Stimulated activated CD8-positive, alpha-beta memory T cell treated with anti-CD3 and anti-CD28 coated beads, Interleukin-4, amount 100 ng/mL, for 24 hours (primary cell): ENCODE measurements around the gene TENM4.
"Not testable (repeated sequence)": the region's sequence is repeated elsewhere in the genome, so short reads cannot be mapped to it uniquely, and the experiment has no call there.

ENCODE experiments used
- DNase-seq: peaks from one replicate; pipeline ENCODE4 v3.0.0-alpha.2; 2020; ENCODE audit warnings: low read depth

TENM4 gene

GRCh38 chr11:79244241-79244772 is 196.5 kb downstream of the TENM4 start:
- DNase-seq = no peak

GRCh38 chr11:79243422-79244210 is 197.2 kb downstream of the TENM4 start:
- no peak for DNase-seq

DNA sequence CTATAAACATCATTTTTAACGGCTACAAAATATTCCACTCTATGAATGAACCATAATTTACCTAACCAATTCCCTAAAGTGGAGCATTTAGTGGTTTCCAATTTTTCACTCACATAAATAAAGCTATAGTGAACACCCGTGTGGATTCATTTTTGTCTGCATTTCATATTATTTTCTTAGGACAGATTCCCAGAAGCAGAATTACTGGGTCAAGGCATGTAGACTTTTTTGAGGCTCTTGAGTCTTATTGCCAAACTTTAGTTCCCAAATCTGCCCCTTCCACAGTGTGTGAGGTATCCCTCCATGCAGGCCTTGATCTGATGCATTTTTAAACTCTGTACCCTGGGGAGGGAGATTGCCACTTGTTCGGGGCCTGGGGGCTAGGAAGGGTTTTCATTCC is 198.2 kb downstream of the TENM4 start:
- DNase-seq = no peak

- DNase-seq = no peak
Measured at GRCh38 chr11:79241852-79242241, 199.0 kb downstream of the TENM4 start.

DNA sequence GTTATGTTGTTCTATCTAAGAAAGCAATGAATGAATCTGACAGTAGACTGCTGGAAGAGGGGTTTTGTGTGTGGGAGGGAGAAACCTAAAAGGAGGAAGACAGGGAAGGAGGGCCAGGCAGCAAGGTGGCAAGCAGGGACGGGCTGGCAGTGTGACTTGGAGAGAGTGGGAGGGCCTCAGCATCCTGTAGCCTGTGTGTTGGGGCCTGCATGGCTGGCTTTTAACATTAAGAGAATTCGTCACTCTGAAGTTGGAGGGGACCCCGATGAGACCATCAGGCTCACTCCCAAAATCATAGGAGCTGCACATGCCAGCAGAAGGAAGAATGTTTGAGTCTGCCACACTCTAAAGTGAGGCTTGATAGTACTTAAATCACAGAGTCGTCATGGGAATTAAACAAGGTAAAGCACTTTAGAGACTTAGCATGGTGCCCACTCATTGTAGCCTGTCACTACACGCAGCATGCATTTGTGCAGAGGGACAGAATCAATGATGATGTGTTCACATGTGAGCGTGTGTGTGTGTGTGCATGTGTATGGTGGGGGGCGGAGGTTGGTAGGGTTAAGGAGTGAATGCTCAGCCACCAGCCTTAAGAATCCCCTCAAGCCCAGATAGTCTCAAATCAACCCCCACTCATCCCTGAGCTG is 199.5 kb downstream of the TENM4 start:
- DNase-seq = no peak

- DNase-seq = no peak
Measured at GRCh38 chr11:79237703-79238102, 203.1 kb downstream of the TENM4 start.

- DNase-seq = no peak
Measured at GRCh38 chr11:79237091-79237490, 203.7 kb downstream of the TENM4 start.

DNA sequence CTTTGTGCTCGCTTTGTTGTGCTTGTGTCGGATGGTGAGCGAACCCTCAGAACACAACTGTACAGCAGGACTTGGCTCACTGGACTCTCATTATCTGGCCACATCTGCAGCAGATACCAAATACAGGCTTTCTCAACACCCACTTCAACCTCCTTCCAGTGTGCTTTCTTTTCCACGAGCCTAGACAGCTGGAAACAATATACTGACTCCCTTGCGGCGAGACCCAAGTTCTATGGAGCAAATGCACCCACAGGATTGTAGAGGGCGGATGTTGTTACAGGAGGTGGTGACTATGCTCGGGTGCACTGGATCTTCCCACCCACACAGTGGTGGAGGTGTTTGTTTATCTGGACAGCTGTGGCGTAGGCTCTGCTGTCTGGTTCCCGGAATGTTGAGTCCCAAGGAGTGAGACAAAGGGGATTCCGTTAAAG is 204.3 kb downstream of the TENM4 start:
- no peak for DNase-seq

DNA sequence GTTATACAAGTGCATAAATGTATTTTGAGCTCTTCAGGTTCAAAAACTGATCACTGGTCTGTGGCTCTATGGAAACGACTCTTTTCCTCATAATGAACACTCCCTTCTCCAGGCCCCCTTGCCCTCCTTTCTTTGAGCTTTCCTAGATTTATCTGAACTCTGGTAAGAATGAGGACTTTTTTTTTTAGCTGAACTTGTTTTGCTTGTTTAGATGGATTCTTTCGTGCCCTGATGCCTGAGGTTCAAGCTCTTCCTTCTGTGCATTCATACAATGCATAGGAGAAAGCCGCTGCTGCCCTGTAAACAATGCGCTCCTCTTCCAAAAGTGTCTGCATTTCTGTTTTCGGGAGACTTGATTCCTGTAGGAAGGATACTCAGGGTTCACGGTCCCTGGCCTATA is 205.1 kb downstream of the TENM4 start:
- DNase-seq = no peak

- no peak for DNase-seq
Measured at GRCh38 chr11:79232346-79232745, 208.5 kb downstream of the TENM4 start.

GRCh38 chr11:79229047-79229446 is 211.8 kb downstream of the TENM4 start:
- DNase-seq = no peak

DNA sequence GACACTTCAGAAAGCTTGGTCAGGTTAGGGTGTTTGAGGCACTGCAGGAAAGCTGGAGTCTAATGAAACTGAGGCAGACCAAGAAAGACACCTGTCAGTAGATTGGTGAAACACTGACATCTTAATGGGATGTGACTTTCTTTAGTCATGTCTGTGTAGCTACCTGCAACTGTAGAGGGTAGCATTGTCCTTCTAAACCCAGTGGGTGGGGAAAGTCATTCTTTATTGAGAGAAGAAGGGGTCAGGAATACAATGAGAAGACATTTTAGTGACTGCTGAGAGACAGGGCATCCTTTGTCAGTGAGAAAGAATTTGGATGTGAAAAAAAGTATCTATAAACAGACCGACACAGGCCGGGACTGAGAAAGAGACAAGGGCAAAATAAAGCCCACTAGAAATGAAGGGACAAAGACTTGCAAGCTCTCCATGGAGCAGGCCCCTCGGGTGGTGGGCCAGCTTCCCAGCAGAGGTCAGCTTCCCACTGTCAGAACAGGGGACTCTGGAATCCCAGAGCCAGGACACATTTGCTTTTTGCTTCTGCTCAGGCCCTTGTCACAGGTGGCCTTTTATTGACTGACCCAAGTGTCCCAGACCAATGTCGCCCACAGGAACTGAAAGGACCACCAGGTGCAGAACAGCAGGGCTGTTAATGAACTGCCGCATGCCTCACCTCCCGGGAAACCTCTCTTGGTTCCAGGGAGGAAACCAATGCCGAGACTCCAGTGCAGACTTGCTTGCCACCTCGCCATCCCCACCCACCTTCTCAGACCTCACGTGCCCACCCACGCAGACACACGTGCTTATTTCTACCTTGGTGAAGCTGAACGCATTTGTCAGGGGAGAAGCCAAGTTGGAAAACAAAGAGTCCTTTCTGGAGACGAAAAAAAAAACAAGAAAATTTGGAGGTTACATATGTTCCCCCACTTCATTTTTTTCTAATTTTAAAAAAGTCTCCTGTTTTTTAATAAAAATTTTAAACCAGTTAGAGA is 212.8 kb downstream of the TENM4 start:
- no peak for DNase-seq

- DNase-seq = no peak
Measured at GRCh38 chr11:79227308-79227707, 213.5 kb downstream of the TENM4 start.

DNA sequence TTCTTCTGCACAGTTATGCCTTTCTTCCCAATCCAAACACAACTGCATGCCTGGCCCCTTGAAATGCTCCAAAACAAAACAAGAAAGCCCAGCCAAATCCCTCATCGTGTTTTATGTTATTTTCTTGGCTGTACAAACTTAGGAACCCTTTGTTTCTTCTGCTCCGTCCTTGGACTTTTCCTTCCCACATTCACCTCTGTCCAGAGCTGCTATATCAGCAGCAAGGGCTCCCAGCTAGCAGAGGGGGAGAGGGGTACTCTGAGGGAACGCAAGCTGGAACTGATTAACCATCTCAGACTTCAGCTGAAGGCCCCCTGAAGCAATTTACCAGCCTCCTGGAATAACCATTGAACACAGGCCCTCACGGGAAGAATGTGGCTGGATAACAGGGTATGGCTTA is 214.7 kb downstream of the TENM4 start:
- DNase-seq = no peak

DNA sequence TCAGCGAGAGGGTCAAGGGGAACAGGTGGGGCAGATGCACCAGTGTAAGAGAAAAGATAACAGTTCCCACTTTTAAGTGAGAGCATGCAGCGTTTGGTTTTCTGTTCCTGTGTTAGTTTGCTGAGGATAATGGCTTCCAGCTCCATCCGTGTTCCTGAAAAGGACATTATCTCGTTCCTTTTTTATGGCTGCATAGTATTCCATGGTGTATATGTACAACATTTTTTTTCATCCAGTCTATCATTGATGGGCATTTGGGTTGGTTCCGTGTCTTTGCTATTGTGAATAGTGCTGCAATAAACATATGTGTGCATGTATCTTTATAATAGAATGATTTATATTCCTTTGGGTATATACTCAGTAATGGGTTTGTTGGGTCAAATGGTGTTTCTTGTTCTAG is 218.7 kb downstream of the TENM4 start:
- DNase-seq = not testable (repeated sequence)

GRCh38 chr11:79221444-79222130 is 219.2 kb downstream of the TENM4 start:
- no peak for DNase-seq

GRCh38 chr11:79220171-79220570 is 220.7 kb downstream of the TENM4 start:
- no peak for DNase-seq

DNA sequence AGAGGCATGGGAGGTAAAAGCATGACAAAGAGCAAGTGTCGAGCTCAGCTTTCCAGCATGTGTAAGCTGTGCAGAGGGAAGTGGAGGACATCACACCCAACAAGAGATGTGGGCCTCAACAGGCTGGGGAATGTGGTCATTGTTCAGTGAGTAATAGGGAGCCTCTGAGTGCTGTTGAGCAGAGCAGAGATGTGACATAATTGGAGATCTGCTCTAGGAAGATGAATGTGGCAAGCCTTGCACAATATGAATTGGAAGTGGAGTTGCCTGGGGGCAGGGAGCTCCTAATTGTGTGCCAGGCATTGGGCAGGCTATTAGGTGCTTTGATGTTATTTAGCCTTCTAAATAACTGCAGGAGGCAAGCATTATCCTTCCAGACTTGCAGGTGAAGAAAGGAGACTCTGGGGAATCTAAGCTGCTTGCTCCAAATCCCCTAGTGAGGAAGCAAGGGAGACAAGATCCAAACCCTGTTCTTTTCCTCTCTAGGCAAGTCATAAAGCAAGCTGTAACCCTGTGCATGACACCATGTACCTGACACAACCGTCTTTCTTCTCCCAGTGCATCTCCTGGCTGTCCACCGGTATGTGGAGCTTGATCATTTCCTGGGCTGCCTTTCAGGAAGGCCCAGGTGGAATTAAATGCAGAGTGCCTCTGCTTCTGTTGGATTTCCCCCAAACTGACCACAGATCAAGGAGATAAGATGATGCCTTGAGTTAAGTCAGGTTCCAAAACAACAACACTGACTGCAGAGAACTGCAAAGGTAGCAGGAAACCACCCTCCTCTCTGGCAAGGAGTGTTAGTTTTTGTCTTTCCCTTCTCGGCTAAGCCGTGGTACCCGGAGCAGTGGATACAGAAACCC is 221.4 kb downstream of the TENM4 start:
- DNase-seq = no peak

DNA sequence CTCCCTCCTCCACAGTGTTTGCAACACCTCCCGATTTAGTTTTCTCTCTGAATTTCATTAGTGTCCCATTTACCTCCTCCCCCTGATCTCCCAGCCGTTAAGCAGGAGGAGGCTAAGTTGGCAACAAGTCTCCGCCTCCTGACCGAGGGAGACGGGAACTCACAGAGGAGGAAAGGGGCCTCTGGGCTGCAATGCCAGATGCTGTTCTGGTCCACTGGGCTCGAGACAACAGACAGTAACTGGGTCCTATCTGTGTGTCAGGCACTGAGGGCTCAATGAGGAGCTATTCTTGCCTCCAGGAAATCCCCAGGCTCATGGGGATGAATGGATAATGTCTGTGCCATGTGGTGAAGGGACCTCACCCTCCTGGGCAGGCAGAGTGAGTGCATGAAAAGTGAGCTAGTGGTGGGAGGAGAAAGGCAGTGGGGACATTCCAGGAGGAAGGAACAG is 228.1 kb downstream of the TENM4 start:
- no peak for DNase-seq

DNA sequence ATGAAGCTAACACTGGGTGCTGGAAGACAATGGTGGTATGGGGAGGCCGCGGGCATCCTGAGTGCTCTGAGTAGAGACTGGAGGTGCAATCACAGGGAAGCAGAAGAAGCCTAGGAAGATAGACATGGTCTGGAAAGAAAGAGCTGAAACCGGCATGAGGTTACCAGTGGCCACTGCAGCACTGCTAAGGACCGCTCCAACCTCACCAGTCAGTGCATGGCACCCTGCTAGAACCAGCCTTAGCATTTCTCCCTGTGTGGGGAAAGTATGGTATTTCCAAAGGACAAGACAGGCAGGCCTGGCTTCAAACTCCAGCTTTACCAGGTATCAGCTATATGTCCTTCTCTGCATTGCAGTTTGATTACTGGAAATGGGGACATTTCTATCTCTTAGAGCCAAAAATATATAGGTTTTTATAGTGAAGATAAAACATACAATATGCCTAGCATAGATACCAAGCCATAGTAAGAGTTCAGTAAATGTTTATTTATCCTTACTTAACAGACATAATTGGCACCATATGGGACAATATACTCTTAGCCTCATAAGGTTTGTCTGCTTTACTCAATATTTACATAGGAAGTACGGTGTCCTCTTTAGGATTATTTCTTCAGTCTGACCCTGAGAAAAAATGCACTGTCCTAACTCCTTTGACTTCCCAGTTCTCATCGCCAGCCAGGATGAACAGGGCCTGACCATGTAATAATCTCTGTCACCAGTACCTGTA is 231.1 kb downstream of the TENM4 start:
- DNase-seq = no peak
